HL-60 (cell line): ENCODE results near the gene MED15.

Experiments
- DNase-seq, 2 experiments: peaks; one replicate each; pipeline ENCODE4 v3.0.0-alpha.2; 2010 to 2020; ENCODE audit warnings: low read depth in 1 of 2, low spot score in 1 of 2
- H3K27ac ChIP-seq: fragments of 250-450 bp; sonication (Bioruptor Pico); replicated peaks from 2 replicates; pipeline ENCODE4 v1.5.1; 2020; ENCODE audit warnings: mild to moderate bottlenecking, moderate library complexity
- H3K27me3 ChIP-seq: fragments of 250-450 bp; sonication (Bioruptor Pico); 2 replicates; pipeline ENCODE4 v1.5.1; 2021; ENCODE audit warnings: mild to moderate bottlenecking, moderate library complexity; ENCODE audit not compliant: insufficient read depth, poor library complexity, severe bottlenecking
- H3K4me3 ChIP-seq: replicated peaks from 2 replicates; pipeline ENCODE4 v1.5.1; 2011; ENCODE audit warnings: mild to moderate bottlenecking, control low read depth, low read length; ENCODE audit not compliant: insufficient read depth
- CTCF ChIP-seq: IDR thresholded peaks from one replicate; pipeline ENCODE4 v1.5.1; 2011; ENCODE audit warnings: low read length, control low read depth, inconsistent platforms; ENCODE audit not compliant: insufficient read depth
- GABPA ChIP-seq: IDR thresholded peaks from 2 replicates; pipeline ENCODE4 v1.6.1; 2012; ENCODE audit warnings: low read depth
- POLR2AphosphoS5 ChIP-seq: IDR thresholded peaks from 2 replicates; pipeline ENCODE4 v1.6.1; 2012; ENCODE audit warnings: low read depth
- REST ChIP-seq: IDR thresholded peaks from 2 replicates; pipeline ENCODE4 v1.6.1; 2012; ENCODE audit warnings: low read depth; ENCODE audit not compliant: insufficient replicate concordance
- SPI1 ChIP-seq: IDR thresholded peaks from 2 replicates; pipeline ENCODE4 v1.6.1; 2012; ENCODE audit warnings: low read depth, mild to moderate bottlenecking, borderline replicate concordance

MED15 gene

GRCh38 chr22:20510811-20511577, 3.6 kb downstream of the MED15 start:
- no peak for DNase-seq
- Histone ChIP-seq H3K27me3 (no peaks in the 10 kb centered on the region), H3K27ac (no peak overlapping the region), H3K4me3 (no peak overlapping the region)
- no peak for TF ChIP-seq REST
- no peak for TF ChIP-seq CTCF
- no peak for TF ChIP-seq POLR2AphosphoS5
- no peak for TF ChIP-seq GABPA

GRCh38 chr22:20511578-20512229, 4.3 kb downstream of the MED15 start:
- TF ChIP-seq REST, result no peak
- TF ChIP-seq SPI1, result no peak
- no peak for TF ChIP-seq GABPA
- no peak for TF ChIP-seq CTCF
- TF ChIP-seq POLR2AphosphoS5, result no peak
- Histone ChIP-seq H3K4me3 (no peak overlapping the region), H3K27ac (no peak overlapping the region), H3K27me3 (no peaks in the 10 kb centered on the region)
- DNase-seq, result no peak

- H3K4me3 ChIP-seq, result no peak overlapping the region
- H3K27me3 ChIP-seq, result no peaks in the 10 kb centered on the region
- TF ChIP-seq GABPA, result no peak
- no peak for TF ChIP-seq REST
- TF ChIP-seq CTCF, result no peak
- no peak for TF ChIP-seq POLR2AphosphoS5
- TF ChIP-seq SPI1, result no peak
- no peak for DNase-seq
- H3K27ac ChIP-seq, result no peak overlapping the region
Observed at GRCh38 chr22:20514658-20515406, 7.4 kb downstream of the MED15 start.
